H9 (cell line): ENCODE measurements around the gene AP2M1. TPM values are rescaled to one million over a fixed set of nuclear protein-coding genes. Genes with fewer than 3 reads are reported as not detected.
A peak's percentile ranks its signal among the peaks of the same experiment; 100 is the strongest.

Experiments used
- DNase-seq: peaks from one replicate; pipeline ENCODE4 v3.0.0-alpha.2; 2017
- H2AFZ ChIP-seq: one replicate; pipeline ENCODE4 v1.6.1; 2013; ENCODE audit warnings: mild to moderate bottlenecking, low read length, control low read depth, moderate library complexity
- H2AK5ac ChIP-seq: 2 replicates; pipeline ENCODE4 v1.6.1; 2013; ENCODE audit warnings: low read length, control low read depth, mixed read lengths; ENCODE audit not compliant: insufficient read length
- H2BK120ac ChIP-seq: one replicate; pipeline ENCODE4 v1.6.1; 2013; ENCODE audit warnings: low read depth, mild to moderate bottlenecking, low read length, control low read depth, inconsistent platforms; ENCODE audit not compliant: poor library complexity, severe bottlenecking
- H2BK12ac ChIP-seq: 2 replicates; pipeline ENCODE4 v1.6.1; 2013; ENCODE audit warnings: low read length, control low read depth, mixed read lengths, low read depth; ENCODE audit not compliant: insufficient read length
- H2BK15ac ChIP-seq: 2 replicates; pipeline ENCODE4 v1.6.1; 2013; ENCODE audit warnings: low read depth, low read length, control low read depth
- H2BK20ac ChIP-seq: one replicate; pipeline ENCODE4 v1.6.1; 2013; ENCODE audit warnings: low read depth, mild to moderate bottlenecking, low read length, control low read depth, inconsistent platforms; ENCODE audit not compliant: poor library complexity, severe bottlenecking
- H2BK5ac ChIP-seq: 2 replicates; pipeline ENCODE4 v1.6.1; 2013; ENCODE audit warnings: low read length, control low read depth, mixed read lengths; ENCODE audit not compliant: insufficient read length
- H3K14ac ChIP-seq: 2 replicates; pipeline ENCODE4 v1.6.1; 2013; ENCODE audit warnings: low read length, control low read depth; ENCODE audit not compliant: insufficient read depth
- H3K18ac ChIP-seq: 2 replicates; pipeline ENCODE4 v1.6.1; 2013; ENCODE audit warnings: low read depth, mild to moderate bottlenecking, mixed read lengths, low read length, control low read depth; ENCODE audit not compliant: insufficient read length
- H3K23ac ChIP-seq: 2 replicates; pipeline ENCODE4 v1.6.1; 2013; ENCODE audit warnings: low read length, control low read depth, mixed read lengths, low read depth; ENCODE audit not compliant: insufficient read length
- H3K23me2 ChIP-seq: 2 replicates; pipeline ENCODE4 v1.6.1; 2013; ENCODE audit warnings: low read depth, mild to moderate bottlenecking, mixed read lengths, low read length, control low read depth; ENCODE audit not compliant: insufficient read length, poor library complexity, severe bottlenecking
- H3K27ac ChIP-seq: 2 replicates; pipeline ENCODE4 v1.5.1; 2013; ENCODE audit warnings: low read length, control low read depth, mixed read lengths, low read depth; ENCODE audit not compliant: insufficient read length
- H3K27me3 ChIP-seq: 2 replicates; pipeline ENCODE4 v1.6.1; 2013; ENCODE audit warnings: low read length, control low read depth, inconsistent platforms; ENCODE audit not compliant: insufficient read depth
- H3K4ac ChIP-seq: 2 replicates; pipeline ENCODE4 v1.6.1; 2013; ENCODE audit warnings: low read depth, mild to moderate bottlenecking, control low read depth, inconsistent platforms, low read length, moderate library complexity
- H3K4me1 ChIP-seq: 2 replicates; pipeline ENCODE4 v1.6.1; 2013; ENCODE audit warnings: low read length, control low read depth, inconsistent platforms; ENCODE audit not compliant: insufficient read depth
- H3K4me2 ChIP-seq: 2 replicates; pipeline ENCODE4 v1.6.1; 2013; ENCODE audit warnings: low read length, control low read depth, mixed read lengths; ENCODE audit not compliant: insufficient read length, insufficient read depth
- H3K56ac ChIP-seq: 2 replicates; pipeline ENCODE4 v1.6.1; 2013; ENCODE audit warnings: low read depth, mild to moderate bottlenecking, mixed read lengths, low read length, control low read depth; ENCODE audit not compliant: insufficient read length
- H3K79me1 ChIP-seq: 2 replicates; pipeline ENCODE4 v1.6.1; 2013; ENCODE audit warnings: low read depth, mild to moderate bottlenecking, moderate library complexity, low read length, control low read depth, inconsistent platforms; ENCODE audit not compliant: insufficient read depth, poor library complexity, severe bottlenecking
- H3K79me2 ChIP-seq: 2 replicates; pipeline ENCODE4 v1.6.1; 2013; ENCODE audit warnings: low read length, control low read depth, inconsistent platforms; ENCODE audit not compliant: insufficient read depth
- H3K9ac ChIP-seq: 2 replicates; pipeline ENCODE4 v1.6.1; 2013; ENCODE audit warnings: low read length, control low read depth, mixed read lengths; ENCODE audit not compliant: insufficient read length; ENCODE audit errors: extremely low read depth
- H3K9me3 ChIP-seq: one replicate; pipeline ENCODE4 v1.6.1; 2013; ENCODE audit warnings: low read depth, low read length, inconsistent platforms; ENCODE audit not compliant: control insufficient read depth
- H3T11ph ChIP-seq: one replicate; pipeline ENCODE4 v1.6.1; 2013; ENCODE audit warnings: mild to moderate bottlenecking, low read length, control low read depth, inconsistent platforms
- H4K20me1 ChIP-seq: one replicate; pipeline ENCODE4 v1.6.1; 2013; ENCODE audit not compliant: control insufficient read depth, insufficient read length, insufficient read depth
- H4K5ac ChIP-seq: 2 replicates; pipeline ENCODE4 v1.6.1; 2013; ENCODE audit warnings: low read depth, mild to moderate bottlenecking, mixed read lengths, low read length, control low read depth; ENCODE audit not compliant: insufficient read length
- H4K8ac ChIP-seq: replicated peaks from 2 replicates; pipeline ENCODE4 v1.6.1; 2013; ENCODE audit warnings: low read length, control low read depth, mixed read lengths, low read depth; ENCODE audit not compliant: insufficient read length
- H4K91ac ChIP-seq: 2 replicates; pipeline ENCODE4 v1.6.1; 2013; ENCODE audit warnings: low read depth, mild to moderate bottlenecking, moderate library complexity, mixed read lengths, low read length, control low read depth; ENCODE audit not compliant: insufficient read length
- H3K27ac Mint-ChIP-seq, 3 experiments: 2 replicates in 2 of 3; 3 replicates in 1 of 3; pipeline ENCODE4 v1.8.0; 2020 to 2021; ENCODE audit warnings: mixed read lengths in 3 of 3, mild to moderate bottlenecking in 1 of 3, moderate library complexity in 1 of 3
- H3K27me3 Mint-ChIP-seq: 2 replicates; pipeline ENCODE4 v1.8.0; 2021; ENCODE audit warnings: low read depth, mild to moderate bottlenecking, moderate library complexity, mixed read lengths
- H3K36me3 Mint-ChIP-seq, 3 experiments: 2 replicates in 2 of 3; 3 replicates in 1 of 3; pipeline ENCODE4 v1.8.0; 2020 to 2021; ENCODE audit warnings: low read depth in 3 of 3, mixed read lengths in 3 of 3; ENCODE audit not compliant: insufficient read depth in 1 of 3
- H3K4me1 Mint-ChIP-seq, 2 experiments: 2 replicates each; pipeline ENCODE4 v1.8.0; 2020; ENCODE audit warnings: mixed read lengths in 2 of 2
- H3K4me3 Mint-ChIP-seq, 2 experiments: 2 replicates in 1 of 2; 3 replicates in 1 of 2; pipeline ENCODE4 v1.8.0; 2020 to 2021; ENCODE audit warnings: mild to moderate bottlenecking in 2 of 2, mixed read lengths in 2 of 2, moderate library complexity in 1 of 2
- H3K9me3 Mint-ChIP-seq, 2 experiments: 2 replicates in 1 of 2; 3 replicates in 1 of 2; pipeline ENCODE4 v1.8.0; 2020; ENCODE audit warnings: mild to moderate bottlenecking in 2 of 2, mixed read lengths in 2 of 2, moderate library complexity in 1 of 2
- WGBS: extraction: QIAGEN DNeasy Blood & Tissue Kit; methylation state at CpG from one replicate; pipeline ENCODE4 v1.1.7; 2013; ENCODE audit warnings: missing lambda C conversion rate, low lambda C conversion rate, mixed read lengths; ENCODE audit not compliant: insufficient read length; ENCODE audit errors: extremely low coverage; 5-methylcytosine and 5-hydroxymethylcytosine counted together
- total RNA-seq: library from RNA; stranded (reverse); gene quantifications from 2 replicates; pipeline ENCODE4 v1.2.1, GENCODE V29; 2021
- TF ChIP-seq, protein P1 (sequence below): fragments of 200-600 bp; sonication (generic); conservative IDR thresholded peaks from 3 replicates; pipeline ENCODE4 v1.8.0; 2021; ENCODE audit warnings: antibody characterized with exemption, mild to moderate bottlenecking

Gene AP2M1
- total RNA-seq, 1 experiment from 2014 or later, result 443 TPM

DNA sequence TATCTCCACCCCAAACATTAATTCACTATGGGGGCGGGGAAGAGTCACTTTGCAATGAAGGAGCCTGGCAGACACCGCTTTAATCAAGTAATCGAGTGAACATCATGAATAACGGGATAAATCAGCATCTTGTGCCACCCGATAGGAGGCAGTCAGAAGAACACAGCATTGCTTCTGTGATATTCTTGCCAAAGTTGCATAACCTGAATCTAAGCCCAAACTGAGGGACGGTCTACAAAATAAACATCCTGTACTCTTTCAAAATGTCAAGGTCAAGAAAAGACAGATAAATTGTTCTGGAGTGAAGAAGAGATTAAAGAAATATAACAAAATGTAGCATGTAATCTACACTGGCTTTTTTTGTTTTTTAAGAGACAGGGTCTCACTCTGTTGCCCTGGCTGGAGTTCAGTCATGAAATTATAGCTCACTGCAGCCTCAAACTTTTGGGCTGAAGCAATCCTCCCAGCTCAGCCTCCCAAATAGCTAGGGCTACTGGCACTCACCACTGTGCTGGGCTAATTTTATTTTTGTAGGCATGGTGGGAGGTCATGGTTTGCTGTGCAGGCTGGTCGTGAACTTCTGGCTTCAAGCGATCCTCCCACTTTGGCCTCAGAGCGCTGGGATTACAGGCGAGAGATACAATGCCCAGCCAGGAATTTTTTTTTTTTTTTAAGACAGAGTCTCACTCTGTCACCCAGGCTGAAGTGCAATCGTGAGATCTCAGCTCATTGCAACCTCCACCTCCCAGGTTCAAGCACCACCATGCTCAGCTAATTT lies 34.7 kb downstream of the AP2M1 start:
- no peaks in the 10 kb centered on the region for H3K36me3 Mint-ChIP-seq

More for the DNA sequence above, 34.7 kb downstream of the AP2M1 start:
- Histone ChIP-seq H3K27me3 (no peaks in the 10 kb centered on the region), H3K4me1 (no peaks in the 10 kb centered on the region), H3K27ac (no peak overlapping the region), H3K56ac (no peak overlapping the region), H2AK5ac (no peak overlapping the region), H3K23me2 (no peaks in the 10 kb centered on the region), H3K23ac (no peak overlapping the region), H2BK12ac (no peak overlapping the region), H3K9ac (no peak overlapping the region), H4K91ac (no peak overlapping the region), H2BK20ac (no peak overlapping the region), H3K79me1 (no peaks in the 10 kb centered on the region), H4K5ac (no peak overlapping the region), H3K9me3 (no peaks in the 10 kb centered on the region), H3K79me2 (no peaks in the 10 kb centered on the region), H3K4ac (no peak overlapping the region), H4K8ac (no peak overlapping the region), H2BK120ac (no peak overlapping the region), H3T11ph (no peak overlapping the region), H2BK5ac (no peak overlapping the region), H3K18ac (no peak overlapping the region), H4K20me1 (no peaks in the 10 kb centered on the region), H2AFZ (no peak overlapping the region), H2BK15ac (no peak overlapping the region), H3K4me2 (no peak overlapping the region), H3K14ac (no peak overlapping the region)
- no peak for DNase-seq
- TF ChIP-seq, protein P1, sequence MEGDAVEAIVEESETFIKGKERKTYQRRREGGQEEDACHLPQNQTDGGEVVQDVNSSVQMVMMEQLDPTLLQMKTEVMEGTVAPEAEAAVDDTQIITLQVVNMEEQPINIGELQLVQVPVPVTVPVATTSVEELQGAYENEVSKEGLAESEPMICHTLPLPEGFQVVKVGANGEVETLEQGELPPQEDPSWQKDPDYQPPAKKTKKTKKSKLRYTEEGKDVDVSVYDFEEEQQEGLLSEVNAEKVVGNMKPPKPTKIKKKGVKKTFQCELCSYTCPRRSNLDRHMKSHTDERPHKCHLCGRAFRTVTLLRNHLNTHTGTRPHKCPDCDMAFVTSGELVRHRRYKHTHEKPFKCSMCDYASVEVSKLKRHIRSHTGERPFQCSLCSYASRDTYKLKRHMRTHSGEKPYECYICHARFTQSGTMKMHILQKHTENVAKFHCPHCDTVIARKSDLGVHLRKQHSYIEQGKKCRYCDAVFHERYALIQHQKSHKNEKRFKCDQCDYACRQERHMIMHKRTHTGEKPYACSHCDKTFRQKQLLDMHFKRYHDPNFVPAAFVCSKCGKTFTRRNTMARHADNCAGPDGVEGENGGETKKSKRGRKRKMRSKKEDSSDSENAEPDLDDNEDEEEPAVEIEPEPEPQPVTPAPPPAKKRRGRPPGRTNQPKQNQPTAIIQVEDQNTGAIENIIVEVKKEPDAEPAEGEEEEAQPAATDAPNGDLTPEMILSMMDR, result no peak
- peak overlapping the region in 1 of 3 experiments; percentile 56; a peak in 1 of 7 replicates for H3K27ac Mint-ChIP-seq
- H3K4me3 Mint-ChIP-seq, result no peak overlapping the region
- no CpG with 5 or more reads among the region's 11 CpGs for WGBS
- H3K9me3 Mint-ChIP-seq, result no peaks in the 10 kb centered on the region
- H3K27me3 Mint-ChIP-seq, result peaks cover 8% of the 10 kb centered on the region
- H3K4me1 Mint-ChIP-seq, result no peaks in the 10 kb centered on the region
